HG03060 (cell line): ENCODE results near the gene ATP5F1C.
"Not testable (repeated sequence)": the region's sequence is repeated elsewhere in the genome, so short reads cannot be mapped to it uniquely, and the experiment has no call there.

Experiments
- ATAC-seq: cut with Tn5 transposase; IDR thresholded peaks from one replicate; pipeline ENCODE4 v1.9.1; 2021; ENCODE audit warnings: low read depth, moderate number of reproducible peaks; ENCODE audit not compliant: unreplicated experiment

ATP5F1C gene

DNA sequence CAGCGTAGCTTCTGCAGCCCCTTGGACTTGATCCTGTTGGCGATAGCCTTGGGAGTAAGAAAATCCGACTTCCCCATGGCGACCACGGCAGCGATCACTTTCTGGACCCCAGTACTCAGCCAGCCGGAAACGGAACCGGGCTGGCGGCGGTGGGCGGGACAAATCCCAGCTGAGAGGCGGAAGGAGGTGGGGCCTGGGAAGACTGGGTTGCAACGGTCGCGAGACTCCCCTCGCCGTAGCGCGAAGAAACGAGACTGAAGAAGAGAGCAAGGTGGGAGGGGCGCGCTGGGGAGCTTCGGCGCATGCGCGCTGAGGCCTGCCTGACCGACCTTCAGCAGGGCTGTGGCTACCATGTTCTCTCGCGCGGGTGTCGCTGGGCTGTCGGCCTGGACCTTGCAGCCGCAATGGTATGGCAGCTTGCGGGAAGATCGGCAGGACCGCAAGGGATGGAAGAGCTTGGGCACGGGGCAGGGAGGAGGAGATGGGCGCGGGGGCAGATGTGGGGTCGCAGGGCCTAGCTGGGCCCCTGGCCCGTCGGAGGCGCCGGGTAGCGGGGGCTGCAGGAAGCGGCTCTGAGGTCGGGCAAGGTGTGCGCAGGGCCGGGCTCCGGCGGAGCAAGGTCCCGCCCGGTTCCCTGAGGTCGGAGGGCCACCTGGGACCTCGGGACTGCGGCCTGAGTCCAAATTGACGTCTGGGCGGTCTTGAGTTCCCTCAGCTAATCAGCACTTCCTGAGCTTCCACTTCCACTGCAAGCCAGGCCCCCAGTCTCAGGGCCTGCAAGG, at the start of gene ATP5F1C, which contains the start of gene KIN:
TSS of gene ATP5F1C (plus strand) at position 321 of the 782 bp plus-strand sequence. CDS start at position 352, 31 bp downstream.
TSS of gene KIN (minus strand) at position 137 of the 782 bp plus-strand sequence. CDS start at position 77, 60 bp downstream.
- peak; percentile 90 for ATAC-seq

DNA sequence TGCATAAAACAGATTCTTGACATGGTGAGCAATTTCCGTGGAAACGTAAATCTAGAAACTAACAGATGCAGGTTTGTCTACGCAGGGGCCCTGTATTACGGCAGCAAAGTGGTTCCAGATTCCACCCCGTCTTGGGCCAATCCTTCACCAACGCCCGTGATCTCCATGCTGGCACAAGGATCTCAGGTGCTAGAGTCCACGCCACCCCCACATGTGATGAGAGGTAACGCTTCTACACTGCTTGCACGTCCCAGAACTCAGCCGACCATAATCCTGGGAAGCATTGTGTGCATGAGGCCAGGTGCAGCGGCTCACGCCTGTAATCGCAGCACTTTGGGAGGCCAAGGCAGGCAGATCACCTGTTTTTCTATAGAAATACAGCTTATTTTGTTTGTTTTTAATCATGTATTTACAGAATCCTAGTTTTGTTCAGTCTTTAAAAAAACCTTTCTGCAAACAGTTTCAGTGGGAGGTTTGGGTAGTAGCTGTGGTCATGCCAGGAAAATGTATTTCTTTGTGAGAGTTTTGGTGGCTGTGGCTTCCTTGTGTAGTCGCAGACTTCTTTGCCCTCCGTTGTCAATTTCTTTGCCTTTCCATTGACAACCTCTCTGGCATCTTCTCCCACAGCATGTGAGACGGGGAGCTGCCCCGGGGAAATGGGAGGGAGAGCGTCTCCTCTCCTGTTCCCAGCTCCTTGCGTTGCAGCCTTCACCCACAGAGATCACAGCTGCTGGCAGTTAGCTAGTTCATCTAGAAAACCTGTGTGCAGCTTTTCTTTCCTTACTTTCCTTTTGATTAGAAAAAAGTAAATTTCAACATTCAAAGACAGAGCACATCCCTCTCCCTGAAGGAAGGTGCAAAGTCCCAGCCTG, 49.2 kb upstream of the ATP5F1C start:
- ATAC-seq, result no peak

DNA sequence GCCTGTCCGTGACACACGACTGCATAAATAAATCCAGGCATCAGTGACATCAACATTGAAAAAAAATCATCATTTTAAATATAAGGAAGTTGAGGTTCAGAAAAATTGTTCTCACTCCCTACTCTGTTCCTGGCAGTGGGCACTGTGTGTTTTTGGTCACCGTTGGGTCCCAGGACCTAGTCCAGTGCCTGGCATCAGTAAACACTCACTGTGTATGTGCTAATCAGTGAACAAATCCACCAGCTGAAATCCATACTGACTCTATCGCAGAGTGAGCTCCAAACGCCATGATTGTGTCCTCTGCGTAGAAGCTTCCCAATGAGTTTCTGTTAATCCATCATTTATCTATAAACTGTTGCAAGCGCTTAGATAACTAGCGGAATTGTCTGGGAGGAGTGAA, 43.7 kb upstream of the ATP5F1C start:
- no peak for ATAC-seq

DNA sequence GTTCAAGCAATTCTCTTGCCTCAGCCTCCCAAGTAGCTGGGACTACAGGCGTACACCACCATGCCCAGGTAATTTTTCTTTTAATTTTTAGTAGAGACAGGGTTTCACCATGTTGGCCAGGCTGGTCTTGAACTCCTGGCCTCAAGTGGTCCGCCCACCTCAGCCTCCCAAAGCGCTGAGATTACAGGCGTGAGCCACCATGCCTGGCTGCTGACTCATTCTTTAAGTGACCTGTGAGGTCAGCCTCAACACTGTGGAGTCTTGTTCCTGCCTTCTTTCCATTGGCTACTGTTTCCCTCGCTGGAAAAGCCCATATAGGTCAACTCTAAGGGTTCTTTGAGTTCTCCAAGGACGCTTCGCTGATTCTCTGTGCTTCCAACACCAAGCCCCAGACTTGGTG, 39.3 kb upstream of the ATP5F1C start:
- not testable (repeated sequence) for ATAC-seq

DNA sequence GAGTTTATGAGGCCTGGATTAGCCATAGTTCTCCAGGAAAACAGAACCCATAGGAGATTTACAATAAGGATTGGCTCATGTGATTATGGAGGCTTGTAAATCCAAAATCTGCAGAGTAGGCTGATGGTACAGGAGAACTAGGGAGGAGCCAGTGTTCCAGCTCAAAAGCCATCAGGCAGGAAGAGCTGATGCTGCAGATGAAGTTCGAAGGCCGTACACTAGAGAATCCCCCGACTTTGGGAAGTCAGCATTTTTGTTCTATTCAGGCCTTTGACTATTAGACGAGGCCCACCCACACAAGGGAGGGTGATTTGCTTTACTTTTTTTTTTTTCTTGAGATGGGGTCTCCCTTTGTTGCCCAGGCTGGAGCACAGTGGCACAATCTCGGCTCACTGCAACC, 37.8 kb upstream of the ATP5F1C start:
- ATAC-seq, result no peak

DNA sequence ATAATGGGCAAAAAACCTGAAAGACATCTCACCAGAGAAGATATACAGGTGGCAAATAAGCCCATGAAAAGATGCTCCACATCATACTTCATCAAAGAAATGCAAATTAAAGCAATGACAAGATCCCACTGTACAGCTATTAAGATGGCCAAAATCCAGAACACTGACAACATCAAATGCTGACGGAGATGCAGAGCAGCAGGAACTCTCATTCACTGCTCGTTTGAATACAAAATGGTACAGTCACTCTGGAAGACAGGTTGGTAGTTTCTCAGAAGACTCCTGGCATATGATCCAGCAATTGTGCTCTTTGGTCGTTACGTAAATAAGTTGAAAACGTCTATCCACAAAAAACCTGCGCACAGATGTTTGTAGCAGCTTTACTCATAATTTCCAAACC, 35.7 kb upstream of the ATP5F1C start:
- no peak for ATAC-seq

DNA sequence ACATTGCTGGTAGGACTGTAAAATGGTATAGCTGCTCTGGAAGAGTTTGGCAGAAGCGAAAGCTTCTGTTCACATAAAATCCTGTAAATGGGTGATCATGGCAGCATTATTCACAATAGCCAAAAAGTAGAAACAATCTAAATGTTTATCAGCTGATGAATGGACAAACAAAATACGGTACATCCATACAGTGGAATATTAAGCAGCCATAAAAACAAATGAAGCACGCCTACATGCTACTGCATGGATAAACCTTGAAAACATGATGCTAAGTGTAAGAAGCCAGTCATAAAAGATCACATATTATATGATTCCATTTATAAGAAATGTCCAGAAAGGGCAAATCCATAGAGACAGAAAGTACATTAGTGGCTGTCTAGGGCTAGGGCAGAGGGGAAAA, 32.9 kb upstream of the ATP5F1C start:
- no peak for ATAC-seq

DNA sequence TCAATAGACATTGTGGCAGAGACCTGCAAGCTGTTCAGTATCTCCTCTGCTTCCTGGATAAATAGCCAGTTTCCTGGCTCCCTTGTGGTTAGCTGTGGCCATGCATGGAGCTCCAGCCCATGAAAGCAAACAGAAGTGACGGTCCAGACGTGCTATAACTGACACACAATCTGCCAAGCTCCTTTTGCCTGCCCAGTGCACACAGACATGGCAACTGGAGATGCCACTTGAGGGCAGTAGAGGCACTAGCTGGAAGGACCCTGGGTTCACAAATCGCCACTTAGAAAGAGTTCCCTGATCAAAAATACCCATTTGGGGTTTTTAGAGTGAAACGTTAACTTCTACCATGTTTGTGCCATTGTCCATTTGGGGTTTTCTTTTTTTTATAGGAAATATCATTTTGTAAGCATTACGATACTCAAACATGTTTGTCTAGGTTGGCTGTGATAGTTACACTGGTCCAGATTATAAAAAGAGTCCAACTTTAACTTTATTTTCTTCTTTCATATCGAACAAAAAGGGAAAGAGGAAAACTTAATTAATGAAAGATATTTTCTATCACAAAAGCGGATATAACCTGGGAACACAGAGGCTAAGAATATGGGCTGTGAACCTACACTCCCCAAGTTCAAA, 31.5 kb upstream of the ATP5F1C start:
- ATAC-seq, result no peak

DNA sequence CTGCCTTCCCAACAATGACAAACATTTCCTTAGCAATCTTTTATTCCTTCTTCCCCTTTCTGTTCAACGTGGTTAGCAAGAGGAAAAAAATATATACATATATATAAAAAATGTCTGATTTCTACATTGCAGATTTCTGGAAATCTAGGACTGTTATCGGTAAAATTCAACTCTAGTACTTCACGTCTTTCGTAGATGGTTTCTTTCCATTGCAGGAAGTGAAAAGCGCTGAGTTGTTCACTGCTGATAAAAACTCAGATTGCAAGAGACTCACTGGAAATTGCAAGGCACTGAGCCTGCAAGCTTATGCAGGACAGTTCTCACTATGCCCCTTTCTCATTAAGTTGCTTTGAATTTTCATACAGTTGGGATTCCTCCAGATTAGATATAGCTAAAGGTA, 24.0 kb upstream of the ATP5F1C start:
- ATAC-seq, result no peak

DNA sequence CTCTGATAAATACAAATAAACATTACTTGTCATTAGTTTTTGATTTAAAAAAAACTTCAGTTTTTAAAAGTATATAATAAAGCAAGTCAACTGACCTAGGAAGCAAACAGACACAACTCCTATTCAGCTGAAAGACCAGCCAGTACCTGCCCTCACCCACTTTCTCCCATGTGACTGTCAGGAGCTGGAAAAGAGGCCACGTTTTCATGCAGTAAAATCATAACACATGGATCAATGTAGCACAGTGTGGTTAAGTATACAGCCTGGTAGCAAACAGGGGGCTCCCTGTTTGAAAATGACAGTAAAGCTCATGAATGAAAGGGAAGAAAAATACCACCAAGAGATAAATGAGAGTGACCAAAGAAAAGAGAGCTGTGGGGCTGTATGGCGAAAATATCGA, 21.7 kb upstream of the ATP5F1C start:
- ATAC-seq, result no peak

DNA sequence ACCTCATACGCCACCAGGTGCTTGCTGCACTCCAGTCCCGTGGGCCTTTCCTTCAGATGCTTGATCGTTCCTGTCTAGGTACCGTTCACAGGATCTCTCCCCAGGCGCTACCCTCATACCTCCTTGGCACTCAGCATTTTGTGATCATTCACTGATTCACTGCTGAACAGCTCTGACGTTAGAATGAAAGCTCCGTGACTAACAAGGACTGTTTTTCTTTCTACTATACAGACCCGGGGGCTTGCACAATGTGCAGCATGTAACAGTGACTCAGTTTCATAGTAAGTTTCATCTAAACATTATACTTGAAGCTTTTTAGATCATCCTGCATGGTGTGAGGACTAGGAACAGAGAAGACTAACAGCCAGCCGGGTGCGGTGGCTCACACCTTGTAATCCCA, 20.8 kb upstream of the ATP5F1C start:
- ATAC-seq, result no peak

DNA sequence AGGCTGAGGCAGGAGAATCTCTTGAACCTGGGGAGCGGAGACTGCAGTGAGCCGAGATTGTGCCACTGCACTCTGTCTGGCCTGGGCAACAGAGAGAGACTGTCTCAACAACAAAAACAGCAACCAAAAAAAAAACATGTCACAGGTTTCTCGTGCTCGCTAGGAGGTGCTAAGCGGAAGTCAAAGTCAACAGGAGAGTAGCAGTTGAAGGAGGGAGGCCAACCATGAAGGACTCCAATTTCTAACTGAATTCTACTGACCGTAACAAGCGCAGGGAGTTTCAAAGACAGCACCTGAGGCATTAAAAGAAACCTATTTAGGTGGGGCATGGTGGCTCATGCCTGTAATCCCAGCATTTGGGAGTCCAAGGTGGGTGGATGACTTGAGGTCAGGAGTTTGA, 19.6 kb upstream of the ATP5F1C start:
- ATAC-seq, result no peak

DNA sequence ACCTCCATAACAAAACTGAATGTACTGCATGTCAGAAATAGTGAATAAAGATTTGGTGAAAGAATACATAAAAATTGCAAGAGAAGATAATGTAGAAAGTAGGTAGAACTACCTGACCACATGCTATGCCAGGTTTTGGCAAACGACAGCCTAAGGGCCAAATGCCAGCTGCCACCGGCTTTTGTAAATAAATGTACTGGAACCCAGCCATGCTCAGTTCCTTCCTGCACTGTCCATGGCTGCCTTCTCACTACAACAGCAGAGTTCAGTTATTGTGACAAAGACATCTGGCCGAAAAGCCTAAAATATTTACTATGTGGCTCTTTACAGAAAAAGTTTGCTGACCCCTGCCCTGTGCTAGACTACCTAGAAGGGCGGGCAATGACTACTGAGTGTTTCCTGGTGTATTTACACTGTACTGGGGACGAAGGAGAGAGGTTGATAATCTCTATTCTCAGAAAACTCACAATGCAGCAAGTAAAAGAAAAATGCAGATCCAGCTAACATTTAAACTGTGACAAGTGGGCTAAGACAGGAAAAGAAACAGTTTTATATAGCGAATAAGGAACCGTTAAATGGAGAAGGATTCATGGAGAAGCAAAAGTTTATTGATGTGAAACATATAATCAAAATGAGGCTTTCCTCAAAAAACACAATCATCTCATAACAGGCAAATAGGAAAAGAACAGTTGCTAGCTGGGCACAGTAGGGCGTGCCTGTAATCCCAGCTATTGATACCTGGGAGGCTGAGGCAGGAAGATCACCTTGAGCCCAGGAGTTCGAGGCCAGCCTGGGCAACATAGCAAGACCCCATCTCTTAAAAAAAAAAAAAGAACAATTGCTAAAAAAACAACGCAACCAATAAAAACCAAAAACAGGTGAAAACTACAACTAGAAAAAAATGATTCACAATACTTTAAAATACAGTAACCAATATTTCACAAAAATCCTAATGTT, 13.9 kb upstream of the ATP5F1C start:
- no peak for ATAC-seq

DNA sequence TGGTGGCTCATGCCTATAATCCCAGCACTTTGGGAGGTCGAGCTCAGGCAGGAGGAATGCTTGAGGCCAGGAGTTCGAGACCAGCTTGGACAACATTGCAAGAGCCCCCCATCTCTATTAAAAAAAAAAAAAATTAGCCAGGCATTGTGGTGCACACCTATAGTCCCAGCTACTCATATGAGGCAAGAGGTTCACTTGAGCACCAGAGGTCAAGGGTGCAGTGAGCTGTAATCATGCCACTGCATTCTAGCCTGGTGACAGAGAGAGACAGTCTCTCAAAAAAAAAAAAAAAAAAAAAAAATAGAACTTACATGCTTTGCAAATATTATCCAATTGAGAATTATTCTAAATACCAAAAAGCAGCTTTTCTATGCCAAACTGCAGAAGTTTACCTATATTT, 11.2 kb upstream of the ATP5F1C start:
- no peak for ATAC-seq

DNA sequence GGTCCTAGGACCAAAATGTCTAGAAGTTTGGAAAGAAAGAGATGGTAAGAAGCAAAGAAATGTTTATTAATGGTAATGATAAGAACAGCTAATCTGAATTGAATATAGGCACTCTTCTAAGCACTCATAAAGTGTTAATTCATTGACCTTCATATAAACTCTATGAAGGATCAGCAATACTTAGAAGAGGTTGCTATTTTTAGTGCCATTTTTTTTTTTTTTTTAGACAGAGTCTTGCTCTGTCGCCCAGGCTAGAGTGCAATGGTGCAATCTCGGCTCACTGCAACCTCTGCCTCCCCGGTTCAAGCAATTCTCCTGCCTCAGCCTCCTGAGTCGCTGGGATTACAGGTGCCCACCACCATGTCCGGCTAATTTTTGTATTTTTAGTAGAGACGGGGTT, 5.8 kb upstream of the ATP5F1C start:
- ATAC-seq, result not testable (repeated sequence)

DNA sequence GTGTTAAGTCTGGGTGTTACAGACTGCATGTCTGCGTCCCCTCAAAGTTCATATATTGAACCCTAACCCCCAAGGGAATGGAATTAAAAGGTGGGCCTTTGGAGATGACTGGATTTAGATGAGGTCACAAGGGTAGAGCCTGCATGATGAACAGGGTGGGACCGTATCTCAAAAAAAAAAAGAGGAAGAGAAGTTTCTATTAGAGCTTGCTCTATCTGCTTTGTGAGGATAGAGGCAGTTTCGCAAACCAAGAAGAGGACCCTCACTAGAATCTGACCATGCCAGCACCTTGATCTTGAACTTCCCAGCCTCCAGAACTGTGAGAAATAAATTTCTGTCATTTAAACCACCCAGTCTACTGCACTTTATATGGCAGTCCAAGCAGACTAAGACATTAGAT, 1.5 kb upstream of the ATP5F1C start:
- no peak for ATAC-seq

DNA sequence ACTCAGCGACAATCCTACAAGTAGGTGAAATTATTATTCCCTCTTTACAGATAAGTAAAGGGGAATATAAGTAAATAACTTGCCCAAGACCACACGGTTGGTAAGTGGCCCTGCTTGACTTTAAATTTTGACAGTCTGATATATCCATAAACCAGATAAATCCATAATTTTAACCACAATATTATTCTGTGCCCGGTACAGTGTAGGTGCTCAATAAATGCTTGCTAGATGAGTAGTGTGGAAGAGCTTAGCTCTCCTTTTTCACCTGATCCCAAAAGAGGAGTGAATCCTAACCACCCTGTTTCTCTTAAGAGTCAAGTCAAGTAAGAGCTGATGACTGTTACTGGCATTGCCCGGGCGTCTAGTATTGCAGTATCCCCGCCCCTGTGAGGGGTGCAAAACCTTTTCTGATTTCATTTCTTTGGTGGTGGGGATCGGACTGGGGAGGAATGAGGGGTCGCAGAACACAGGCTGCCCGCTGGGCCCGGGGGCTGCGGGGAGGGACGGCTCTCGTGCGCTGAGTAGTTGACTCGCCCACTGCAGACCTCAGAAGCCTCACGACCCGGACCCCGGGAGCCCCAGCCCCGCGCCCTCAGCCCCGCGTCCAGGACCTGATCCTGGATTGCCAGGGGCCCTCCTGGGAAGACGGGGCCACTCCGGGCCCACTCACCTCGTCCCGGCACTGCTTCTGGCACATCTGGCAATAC, 674 bp upstream of the ATP5F1C start:
- peak; percentile 7 for ATAC-seq

DNA sequence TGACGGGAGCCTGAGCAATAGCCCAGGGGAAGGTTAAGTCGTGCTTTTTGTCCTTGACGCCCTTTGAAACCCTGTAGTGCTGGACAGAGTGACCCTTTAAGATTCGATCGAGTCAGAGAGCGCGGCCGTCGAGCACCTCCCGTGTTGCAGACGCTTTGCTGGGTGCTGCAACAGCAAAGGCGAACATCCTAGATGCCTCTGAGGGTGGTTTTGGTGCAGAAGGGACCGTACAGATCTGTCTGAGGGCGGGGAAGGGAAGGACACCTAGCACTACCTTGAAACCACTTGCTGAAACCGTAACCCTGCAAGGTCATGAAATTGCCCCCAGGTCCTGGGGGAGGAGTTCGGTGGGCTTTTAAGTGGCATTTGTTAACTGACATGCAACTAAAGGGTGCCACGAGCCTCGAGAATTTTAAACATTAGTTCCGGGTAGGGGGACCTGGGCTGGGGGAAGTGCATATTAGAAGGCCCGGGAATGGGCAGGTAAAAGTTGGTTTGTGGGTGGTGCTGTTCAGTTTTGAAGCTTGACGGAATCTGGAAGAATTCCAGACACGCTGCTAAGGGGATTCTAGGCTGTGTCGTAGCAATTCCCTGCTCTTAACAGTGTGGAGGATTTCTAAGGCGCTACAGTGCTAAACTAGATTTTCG, 786 bp downstream of the ATP5F1C start:
- ATAC-seq, result peak; percentile 6

DNA sequence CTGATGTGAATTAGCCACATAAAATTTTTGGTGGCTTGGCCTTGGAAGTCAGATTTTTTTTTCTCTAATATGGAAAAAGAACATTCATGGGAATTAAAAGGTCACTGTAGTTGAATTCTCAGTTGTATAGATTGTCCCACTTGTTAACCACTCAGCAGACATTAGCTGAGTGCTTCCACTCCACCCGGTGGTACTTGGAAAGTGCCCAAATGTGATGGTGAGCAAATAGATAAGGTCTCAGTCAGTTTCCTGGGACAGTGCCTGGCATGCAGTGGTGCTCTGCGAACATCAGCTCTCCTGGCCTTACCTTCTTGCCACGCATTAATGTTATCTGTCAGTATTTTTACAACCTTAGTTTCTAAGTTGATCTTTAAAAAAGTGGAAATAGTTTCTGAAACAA, 1.4 kb downstream of the ATP5F1C start:
- ATAC-seq, result no peak
